Measurements from ENCODE around the gene LDHAL6B. TPM values are rescaled to one million over a fixed set of nuclear protein-coding genes. Genes with fewer than 3 reads are reported as not detected.

The LDHAL6B gene
- total and polyA plus RNA-seq, 2 of the 8 experiments (the other 6 are each of a cell fraction or from before 2014, with no cell fraction given), result not detected

GRCh38 chr15:59178151-59178695, 28.4 kb upstream of the LDHAL6B start:
- H3K27me3 ChIP-seq (replicated peaks in 1 of 4; ENCODE audit: control insufficient read depth in 3 of 4, extremely low read depth in 1 of 4, insufficient read depth in 3 of 4, low read length in 3 of 4), result no peaks in the 10 kb centered on the region
- FAIRE-seq (no peak), DNase-seq (ENCODE audit: low read depth in 1 of 2, low spot score in 2 of 2) (no peak)
- H2BK120ac ChIP-seq (replicated peaks; ENCODE audit: low read depth, low read length), result no peak overlapping the region
- CTCF ChIA-PET (ENCODE audit: partially characterized antibody), result interaction anchor here (0.7 to 1.5 kb wide), 6 partner anchors 9 to 350 kb away, joined by 3 to 6 read pairs (median 3); no protein-coding TSS in a partner anchor
- H3K4me3 ChIP-seq (ENCODE audit: extremely low read depth in 1 of 4, insufficient read depth in 2 of 4, low read depth in 3 of 4, low read length in 4 of 4), result no peak overlapping the region
- H2AK5ac ChIP-seq (ENCODE audit: low read depth, low read length), result no peak overlapping the region
- no peak overlapping the region for H2AFZ ChIP-seq (ENCODE audit: low read length)
- H3K9me3 ChIP-seq (ENCODE audit: insufficient read depth in 2 of 2, low read depth in 1 of 2, low read length in 1 of 2), result peaks cover 3 to 4% of the 10 kb centered on the region in 2 experiments; a peak in 1 of 4 replicates
- no peak overlapping the region for H2BK20ac ChIP-seq (ENCODE audit: low read length)
- no peak overlapping the region for H4K5ac ChIP-seq (ENCODE audit: insufficient read length, low read depth, low read length)
- no peak overlapping the region for H3K14ac ChIP-seq (ENCODE audit: insufficient read length)
- no peak overlapping the region for H3K4me2 ChIP-seq (ENCODE audit: insufficient read depth in 1 of 2, low read depth in 2 of 2, low read length in 2 of 2)
- no peaks in the 10 kb centered on the region for H3K79me2 ChIP-seq (ENCODE audit: control insufficient read depth in 1 of 2, insufficient read depth in 2 of 2, low read length in 2 of 2)
- H3K56ac ChIP-seq (replicated peaks; ENCODE audit: insufficient read length, low read depth, low read length), result no peak overlapping the region
- H2BK5ac ChIP-seq (ENCODE audit: low read depth, low read length), result no peak overlapping the region
- H3K9ac ChIP-seq (replicated peaks in 1 of 4; ENCODE audit: extremely low read depth in 1 of 4, low read depth in 3 of 4, low read length in 3 of 4), result no peak overlapping the region
- H3K36me3 ChIP-seq (ENCODE audit: control insufficient read depth in 2 of 4, insufficient read depth in 4 of 4, low read length in 3 of 4), result peaks cover 2 to 36% (median 14%) of the 10 kb centered on the region in 4 experiments; a peak in 7 of 8 replicates
- no peak overlapping the region for H3K23ac ChIP-seq (ENCODE audit: insufficient read length)
- H3K27ac ChIP-seq (ENCODE audit: low read depth, low read length), result no peak overlapping the region; the same call in 1 of the 2 replicates
- H3K4ac ChIP-seq (replicated peaks; ENCODE audit: insufficient read length, low read depth, low read length), result no peak overlapping the region
- H2BK15ac ChIP-seq (ENCODE audit: low read length), result no peak overlapping the region
- H4K8ac ChIP-seq (ENCODE audit: extremely low read depth, insufficient read depth, low read length), result no peak overlapping the region
- WGBS, 2 experiments (ENCODE audit: extremely low coverage in 1 of 2, insufficient coverage in 1 of 2, insufficient read length in 1 of 2, insufficient replicate concordance in 2 of 2, low coverage in 1 of 2, low lambda C conversion rate in 2 of 2, missing lambda C conversion rate in 1 of 2), result 93% methylated on average over 16 of the region's 16 CpGs; no CpG with 5 or more reads in 1 of the 2 experiments
- no peak overlapping the region for H4K91ac ChIP-seq (replicated peaks; ENCODE audit: insufficient read length, low read length)
- no peak overlapping the region for H3K18ac ChIP-seq (ENCODE audit: extremely low read depth, low read length)
- no peaks in the 10 kb centered on the region for H3K23me2 ChIP-seq (ENCODE audit: low read depth, low read length)
- H3K79me1 ChIP-seq (ENCODE audit: low read depth, low read length), result no peaks in the 10 kb centered on the region
- no peaks in the 10 kb centered on the region for H3K4me1 ChIP-seq (replicated peaks in 1 of 4; ENCODE audit: control insufficient read depth in 3 of 4, insufficient read depth in 4 of 4, low read length in 3 of 4)
- H2BK12ac ChIP-seq (ENCODE audit: low read depth, low read length), result no peak overlapping the region
- peaks cover 0 to 1% of the 10 kb centered on the region in 2 experiments for H4K20me1 ChIP-seq (replicated peaks in 1 of 2; ENCODE audit: control insufficient read depth in 1 of 2, insufficient read depth in 2 of 2, low read length in 2 of 2)
- POLR2A ChIA-PET (ENCODE audit: partially characterized antibody), result no interaction called here
- no peak for TF ChIP-seq NANOG (IDR thresholded peaks at IDR 0.05; ENCODE audit: insufficient read depth, low read depth, low read length, poor library complexity, severe bottlenecking)
- TF ChIP-seq POLR2A (IDR thresholded peaks at IDR 0.05; ENCODE audit: control extremely low read depth in 1 of 2, low read depth in 2 of 2, low read length in 2 of 2), result no peak

Data from H1 (cell line).